Measurements from ENCODE around the gene BLACAT1.

BLACAT1 gene

DNA sequence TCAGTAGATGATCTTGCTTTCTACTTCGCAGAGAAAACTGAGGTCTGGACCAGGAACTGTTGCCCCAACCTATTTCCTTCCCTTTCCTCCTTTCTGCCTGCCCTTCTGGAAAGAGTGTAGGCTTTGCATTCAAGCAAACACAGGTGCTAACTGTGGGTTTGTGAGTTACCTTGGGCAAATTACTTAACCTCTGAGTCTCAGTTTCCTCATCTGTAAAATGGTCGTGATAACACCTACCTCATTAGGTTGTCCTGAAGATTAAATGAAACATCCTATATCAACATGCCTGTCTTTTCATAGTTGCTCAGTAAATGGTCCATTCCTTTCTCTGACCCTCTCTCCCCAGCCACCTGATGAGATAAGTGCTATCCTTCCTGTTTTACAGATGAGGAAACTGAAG, 9.5 kb upstream of the BLACAT1 start:
- no peak for DNase-seq (ENCODE audit: low spot score)
- TF ChIP-seq, protein P1, sequence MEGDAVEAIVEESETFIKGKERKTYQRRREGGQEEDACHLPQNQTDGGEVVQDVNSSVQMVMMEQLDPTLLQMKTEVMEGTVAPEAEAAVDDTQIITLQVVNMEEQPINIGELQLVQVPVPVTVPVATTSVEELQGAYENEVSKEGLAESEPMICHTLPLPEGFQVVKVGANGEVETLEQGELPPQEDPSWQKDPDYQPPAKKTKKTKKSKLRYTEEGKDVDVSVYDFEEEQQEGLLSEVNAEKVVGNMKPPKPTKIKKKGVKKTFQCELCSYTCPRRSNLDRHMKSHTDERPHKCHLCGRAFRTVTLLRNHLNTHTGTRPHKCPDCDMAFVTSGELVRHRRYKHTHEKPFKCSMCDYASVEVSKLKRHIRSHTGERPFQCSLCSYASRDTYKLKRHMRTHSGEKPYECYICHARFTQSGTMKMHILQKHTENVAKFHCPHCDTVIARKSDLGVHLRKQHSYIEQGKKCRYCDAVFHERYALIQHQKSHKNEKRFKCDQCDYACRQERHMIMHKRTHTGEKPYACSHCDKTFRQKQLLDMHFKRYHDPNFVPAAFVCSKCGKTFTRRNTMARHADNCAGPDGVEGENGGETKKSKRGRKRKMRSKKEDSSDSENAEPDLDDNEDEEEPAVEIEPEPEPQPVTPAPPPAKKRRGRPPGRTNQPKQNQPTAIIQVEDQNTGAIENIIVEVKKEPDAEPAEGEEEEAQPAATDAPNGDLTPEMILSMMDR (IDR thresholded peaks at IDR 0.05; ENCODE audit: extremely low read depth, missing control alignments), result no peak

DNA sequence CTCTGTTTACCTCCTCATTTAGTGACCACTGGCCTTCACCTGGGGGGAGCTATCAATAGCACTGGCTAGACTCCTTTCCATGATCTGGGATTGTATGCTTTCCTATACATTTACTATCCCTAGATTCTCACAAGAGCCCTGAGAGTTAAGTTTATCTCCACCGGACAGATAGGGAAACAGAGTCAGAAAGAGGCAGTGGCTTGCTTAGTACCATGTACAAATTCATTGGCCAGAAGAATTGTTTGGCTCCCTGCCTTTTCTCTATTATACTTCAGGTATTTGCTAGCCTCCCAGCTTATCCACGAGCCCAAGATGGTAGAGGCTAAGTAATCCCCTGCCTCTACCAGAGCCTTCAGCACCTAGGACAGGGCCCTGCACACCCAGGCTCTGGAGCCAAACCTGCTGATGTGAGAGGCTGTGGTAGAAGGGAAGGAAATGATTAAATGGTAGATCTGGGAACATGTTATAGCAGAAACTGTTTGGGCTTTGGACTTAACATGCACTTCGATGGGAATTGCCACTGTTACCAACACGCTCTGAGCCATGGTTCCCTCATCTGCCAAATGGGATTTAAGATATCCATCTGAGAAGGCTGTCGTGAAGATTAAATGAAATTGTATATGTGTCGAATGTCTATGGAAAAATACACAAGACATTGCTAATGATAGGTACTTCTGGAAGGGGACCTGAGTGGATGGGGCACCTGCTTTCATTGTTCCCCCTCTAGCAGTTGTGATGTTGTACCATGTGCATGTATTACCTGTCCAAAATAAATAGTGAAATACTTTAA, 3.1 kb upstream of the BLACAT1 start:
- no peak for DNase-seq (ENCODE audit: low spot score)
- TF ChIP-seq, protein P1 (IDR thresholded peaks at IDR 0.05; ENCODE audit: extremely low read depth, missing control alignments), result no peak

DNA sequence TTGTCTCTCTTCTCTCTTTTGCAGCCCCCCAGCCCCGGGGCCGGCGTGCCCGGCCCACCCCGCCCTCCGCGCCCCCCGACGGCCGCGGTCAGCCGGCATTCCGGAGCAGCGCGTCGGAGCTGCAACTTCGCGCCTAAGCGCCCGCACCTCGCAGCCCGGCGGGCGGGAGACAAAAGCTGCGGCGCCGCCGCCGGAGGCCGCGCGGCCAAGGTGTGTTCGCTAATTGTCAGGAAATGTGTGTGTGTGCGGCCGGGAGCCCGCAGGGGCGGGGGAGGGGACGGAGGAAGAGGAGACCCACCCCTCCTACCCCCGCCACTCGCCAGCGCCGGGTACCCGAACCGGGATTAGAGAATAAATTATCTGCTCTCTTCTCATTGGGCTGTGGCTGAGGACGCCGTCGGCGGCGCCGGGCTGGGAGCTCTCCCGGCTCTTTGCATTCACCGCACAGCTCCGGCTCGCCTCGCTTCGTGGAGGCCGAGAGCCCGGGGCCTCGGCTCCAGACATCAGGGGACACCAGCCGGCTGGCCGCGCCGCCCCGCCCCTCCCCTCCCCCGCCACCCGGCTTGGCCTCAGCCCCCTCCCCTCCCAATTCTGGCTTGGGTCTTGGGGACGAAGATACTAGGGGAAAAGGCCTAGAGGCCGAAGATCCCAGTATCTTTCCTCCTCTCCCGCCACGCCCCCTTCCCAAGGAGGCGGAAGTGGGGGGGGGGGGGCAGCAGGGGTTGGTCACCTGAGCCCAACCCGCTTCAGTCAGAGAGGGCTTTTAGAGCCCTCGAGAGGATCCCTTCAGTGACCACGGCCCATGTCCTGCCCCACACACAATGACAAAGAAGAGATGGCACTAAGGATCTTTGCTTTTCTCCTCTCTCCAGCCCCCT, 1.3 kb upstream of the BLACAT1 start:
- TF ChIP-seq, protein P1 (IDR thresholded peaks at IDR 0.05; ENCODE audit: extremely low read depth, missing control alignments), result no peak
- no peak for DNase-seq (ENCODE audit: low spot score)

DNA sequence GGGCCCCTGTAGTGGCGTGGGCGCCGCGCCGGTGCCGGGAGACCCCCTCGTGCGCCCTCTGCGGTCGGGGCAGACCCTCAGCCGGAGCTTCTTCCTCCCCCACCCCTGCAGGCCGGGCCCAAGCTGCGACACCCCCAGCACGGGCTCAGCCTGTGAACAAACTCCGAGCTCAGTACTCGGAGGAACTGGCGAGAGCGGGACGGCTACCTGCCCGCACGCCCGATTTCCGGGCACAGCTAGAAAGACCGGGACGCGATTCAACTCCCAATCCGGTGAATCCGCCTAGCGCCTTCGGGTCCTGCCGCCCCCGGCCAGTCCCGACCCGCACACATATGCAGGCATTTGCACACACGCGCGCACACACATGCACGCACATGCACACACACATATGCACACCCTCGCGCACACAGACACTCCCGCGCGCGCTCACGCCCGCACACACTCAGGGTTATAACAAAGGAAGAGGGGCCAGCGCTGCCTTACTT, 580 bp upstream of the BLACAT1 start:
- TF ChIP-seq, protein P1 (IDR thresholded peaks at IDR 0.05; ENCODE audit: extremely low read depth, missing control alignments), result no peak
- no peak for DNase-seq (ENCODE audit: low spot score)

DNA sequence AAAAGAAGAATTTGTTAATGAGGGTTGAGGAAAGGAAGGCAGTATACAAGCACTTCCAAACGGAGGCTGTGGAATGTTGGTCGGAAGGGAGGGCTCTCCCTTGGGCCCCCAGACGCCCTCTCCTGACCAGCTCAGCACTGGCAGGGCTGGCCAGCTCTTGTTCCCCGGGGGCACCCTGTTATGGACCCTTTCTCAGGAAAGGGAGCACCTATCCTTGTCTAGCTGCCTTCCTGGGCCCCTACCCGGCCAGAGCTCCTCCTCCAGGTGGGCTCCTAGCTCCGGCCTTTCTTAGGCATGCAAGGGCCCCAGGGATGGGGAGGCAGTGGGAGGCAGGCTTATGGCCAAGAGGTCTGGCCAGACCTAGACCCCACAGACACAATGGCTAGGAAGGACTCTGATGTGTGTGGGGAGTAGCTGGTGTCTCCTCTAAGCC, 926 bp downstream of the BLACAT1 start:
- no peak for DNase-seq (ENCODE audit: low spot score)

DNA sequence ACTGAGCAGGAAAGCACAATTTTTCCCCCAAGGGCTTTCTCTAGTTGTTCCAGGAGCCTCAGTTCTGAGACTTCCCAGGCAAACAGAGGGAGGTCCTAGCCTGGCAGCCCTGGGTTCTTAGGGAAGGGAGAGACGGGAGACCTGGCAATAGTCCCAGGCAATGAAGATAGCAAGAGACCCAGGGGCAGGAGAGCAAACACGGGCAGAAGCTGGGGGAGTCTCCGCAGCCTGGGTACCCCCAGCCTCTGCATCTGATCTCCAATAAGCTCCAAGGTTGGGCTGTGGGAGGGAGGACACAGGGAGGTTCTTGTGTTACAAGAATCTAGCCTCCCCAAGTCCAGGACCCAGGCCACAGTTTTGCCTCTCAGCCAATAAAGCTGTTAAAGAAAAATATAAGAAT, 2.4 kb downstream of the BLACAT1 start:
- DNase-seq (ENCODE audit: low spot score), result no peak
- TF ChIP-seq, protein P1 (IDR thresholded peaks at IDR 0.05; ENCODE audit: extremely low read depth, missing control alignments), result no peak

More for the DNA sequence above, 926 bp downstream of the BLACAT1 start:
- TF ChIP-seq, protein P1 (IDR thresholded peaks at IDR 0.05; ENCODE audit: extremely low read depth, missing control alignments), result no peak

DNA sequence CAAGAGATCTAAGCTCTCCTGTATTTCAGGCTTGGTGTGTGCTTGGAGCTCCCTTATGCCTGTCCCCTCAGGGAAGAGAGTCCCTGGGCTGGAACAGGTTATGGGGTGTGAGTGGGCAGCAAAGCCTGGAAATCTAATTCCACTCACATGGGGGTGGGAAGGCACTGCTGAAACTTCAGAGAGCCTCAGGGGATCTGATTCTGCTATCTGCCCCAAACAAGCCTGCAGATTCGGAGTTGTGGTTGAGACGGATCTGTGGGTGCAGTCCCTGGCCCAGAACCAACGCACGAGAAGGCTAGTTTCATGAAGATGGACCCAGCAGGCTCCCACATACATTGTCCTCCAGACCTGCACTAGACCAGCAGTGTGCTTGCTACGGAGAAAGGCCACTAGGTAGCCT, 2.9 kb downstream of the BLACAT1 start:
- TF ChIP-seq, protein P1 (IDR thresholded peaks at IDR 0.05; ENCODE audit: extremely low read depth, missing control alignments), result no peak
- no peak for DNase-seq (ENCODE audit: low spot score)

All from GM20000 (cell line).